Ishikawa (cell line): ENCODE results near the gene PTPRE.

ENCODE experiments used
- CEBPB ChIP-seq: IDR thresholded peaks from 2 replicates; pipeline ENCODE4 v1.6.1; 2012
- CREB1 ChIP-seq: IDR thresholded peaks from 2 replicates; pipeline ENCODE4 v1.6.1; 2012; ENCODE audit warnings: low read depth
- EGR1 ChIP-seq: IDR thresholded peaks from 2 replicates; pipeline ENCODE4 v1.6.1; 2012
- EP300 ChIP-seq: IDR thresholded peaks from 2 replicates; pipeline ENCODE4 v1.6.1; 2012; ENCODE audit warnings: borderline replicate concordance
- FOXM1 ChIP-seq: IDR thresholded peaks from 2 replicates; pipeline ENCODE4 v1.6.1; 2012; ENCODE audit warnings: low read depth, borderline replicate concordance
- MAX ChIP-seq: IDR thresholded peaks from 2 replicates; pipeline ENCODE4 v1.6.1; 2012
- NFIC ChIP-seq: IDR thresholded peaks from 2 replicates; pipeline ENCODE4 v1.6.1; 2012
- RAD21 ChIP-seq: IDR thresholded peaks from 2 replicates; pipeline ENCODE4 v1.6.1; 2012; ENCODE audit warnings: low read depth
- REST ChIP-seq: IDR thresholded peaks from 2 replicates; pipeline ENCODE4 v1.6.1; 2012; ENCODE audit warnings: low read depth, mild to moderate bottlenecking
- TAF1 ChIP-seq: IDR thresholded peaks from 2 replicates; pipeline ENCODE4 v1.6.1; 2012; ENCODE audit warnings: low read depth, mild to moderate bottlenecking
- TCF12 ChIP-seq: IDR thresholded peaks from 2 replicates; pipeline ENCODE4 v1.6.1; 2012; ENCODE audit warnings: low read depth
- TEAD4 ChIP-seq: IDR thresholded peaks from 2 replicates; pipeline ENCODE4 v1.6.1; 2012
- USF1 ChIP-seq: IDR thresholded peaks from 2 replicates; pipeline ENCODE4 v1.6.1; 2012
- YY1 ChIP-seq: IDR thresholded peaks from 2 replicates; pipeline ENCODE4 v1.6.1; 2012; ENCODE audit warnings: low read depth
- ZBTB7A ChIP-seq: IDR thresholded peaks from 2 replicates; pipeline ENCODE4 v1.6.1; 2012; ENCODE audit warnings: low read depth

Gene PTPRE

GRCh38 chr10:128045833-128046120, 138.9 kb downstream of the PTPRE start:
- TF ChIP-seq REST (no peak), EP300 (no peak), RAD21 (no peak), USF1 (no peak)

GRCh38 chr10:128046156-128046952, 139.5 kb downstream of the PTPRE start:
- no peak for TF ChIP-seq TCF12
- TF ChIP-seq RAD21, result no peak
- no peak for TF ChIP-seq NFIC
- no peak for TF ChIP-seq USF1
- TF ChIP-seq CEBPB, result no peak
- TF ChIP-seq TEAD4, result no peak
- TF ChIP-seq ZBTB7A, result no peak

- TF ChIP-seq RAD21 (no peak), ZBTB7A (no peak), FOXM1 (no peak), MAX (no peak), EGR1 (no peak), NFIC (no peak), CEBPB (no peak), EP300 (no peak), TEAD4 (no peak), REST (no peak)
These were observed 140.0 kb downstream of the PTPRE start for GRCh38 chr10:128046953-128047290.

GRCh38 chr10:128047351-128047750, 140.4 kb downstream of the PTPRE start:
- no peak for TF ChIP-seq EGR1
- TF ChIP-seq MAX, result peak; percentile 67; the same call in 1 of the 2 replicates

GRCh38 chr10:128047991-128048818, 141.3 kb downstream of the PTPRE start:
- TF ChIP-seq TAF1 (no peak), CREB1 (no peak), RAD21 (no peak), REST (no peak), ZBTB7A (no peak), TEAD4 (no peak), EGR1 (no peak), CEBPB (no peak), EP300 (no peak), YY1 (no peak), USF1 (no peak), FOXM1 (no peak), TCF12 (no peak), NFIC (no peak), MAX (no peak)
